K562 (cell line): ENCODE data around the gene NEK2. TPM values are rescaled to one million over a fixed set of nuclear protein-coding genes. Genes with fewer than 3 reads are reported as not detected.

Experiments
- CSDE1 ChIP-seq, 2 experiments: fragments of 450-650 bp; IDR thresholded peaks; 2 replicates each; pipeline ENCODE4 v1.6.1; 2016; ENCODE audit warnings: mild to moderate bottlenecking in 1 of 2
- ELK3 ChIP-seq: fragments of 450-650 bp; formaldehyde crosslinking; IDR thresholded peaks from 2 replicates; pipeline ENCODE4 v1.4.0; 2020; ENCODE audit warnings: mild to moderate bottlenecking
- FOXJ3 ChIP-seq: sonication (generic); formaldehyde crosslinking; IDR thresholded peaks from 2 replicates; pipeline ENCODE4 v1.4.0; 2020; ENCODE audit warnings: mild to moderate bottlenecking, missing genetic modification reagents
- HMG20A ChIP-seq: fragments of 450-650 bp; formaldehyde crosslinking; conservative IDR thresholded peaks from 2 replicates; pipeline ENCODE4 v1.4.0; 2020; ENCODE audit warnings: mild to moderate bottlenecking, mixed read lengths
- MXD1 ChIP-seq: fragments of 250-450 bp; sonication (Bioruptor Pico); IDR thresholded peaks from 2 replicates; pipeline ENCODE4 v1.8.0; 2021; ENCODE audit warnings: borderline replicate concordance, mild to moderate bottlenecking, moderate library complexity; ENCODE audit not compliant: poor library complexity, severe bottlenecking
- SMAD3 ChIP-seq: fragments of 450-650 bp; formaldehyde crosslinking; conservative IDR thresholded peaks from 2 replicates; pipeline ENCODE4 v1.4.0; 2020; ENCODE audit warnings: mild to moderate bottlenecking
- SMARCA4 ChIP-seq: fragments of 450-650 bp; IDR thresholded peaks from 2 replicates; pipeline ENCODE4 v1.6.1; 2016
- TAF7 ChIP-seq: fragments of 450-650 bp; IDR thresholded peaks from 2 replicates; pipeline ENCODE4 v1.6.1; 2016; ENCODE audit warnings: missing genetic modification characterization, missing compliant biosample characterization
- TEAD4 ChIP-seq, 2 experiments: sonication (generic) in 1 of 2; formaldehyde crosslinking in 1 of 2; IDR thresholded peaks; 2 replicates each; pipeline versions ENCODE4 v1.6.1 to v1.8.0; 2012 to 2022; ENCODE audit warnings: borderline replicate concordance in 1 of 2, inconsistent platforms in 1 of 2, low read length in 1 of 2, mild to moderate bottlenecking in 1 of 2, missing genetic modification reagents in 1 of 2
- ZNF449 ChIP-seq: fragments of 250-450 bp; sonication (Bioruptor Pico); IDR thresholded peaks from 2 replicates; pipeline ENCODE4 v1.8.0; 2022; ENCODE audit warnings: moderate library complexity, mild to moderate bottlenecking, inconsistent platforms
- polyA plus RNA-seq, 8 experiments: library from polyadenylated mRNA; depleted of rRNA in 4 of 8; stranded (reverse) in 5 of 8; unstranded in 3 of 8; fragments of >200 nt; fragmentation: Nextera tagmentation in 2 of 8; fragmentation: Illumina TruSeq in 1 of 8; extraction: Ambion mirVana in 2 of 8; extraction: Trizol in 1 of 8; gene quantifications; 2 replicates each; pipeline versions ENCODE4 v1.2.1 to v1.2.3, GENCODE V29; 2011 to 2014; ENCODE audit warnings: inconsistent platforms in 1 of 8, missing spikeins in 1 of 8
- total RNA-seq, 7 experiments: library from RNA; depleted of rRNA in 6 of 7; stranded (reverse); fragments of >200 nt in 6 of 7; fragmentation: Illumina TruSeq in 2 of 7; extraction: Trizol in 2 of 7; gene quantifications; 2 replicates each; pipeline versions ENCODE4 v1.2.1 to v1.2.3, GENCODE V29; 2011 to 2021; ENCODE audit warnings: low replicate concordance in 1 of 7
- TF ChIP-seq, protein P1 (sequence below): fragments of 250-450 bp; sonication (Bioruptor Pico); IDR thresholded peaks from 2 replicates; pipeline ENCODE4 v1.4.0; 2020; ENCODE audit warnings: borderline replicate concordance
- TF ChIP-seq, protein P2 (sequence below), 2 experiments: fragments of 450-650 bp in 1 of 2; sonication (generic) in 1 of 2; formaldehyde crosslinking in 1 of 2; IDR thresholded peaks in 1 of 2; conservative IDR thresholded peaks in 1 of 2; 2 replicates each; pipeline versions ENCODE4 v1.6.1 to v1.8.1; 2016 to 2023; ENCODE audit warnings: mild to moderate bottlenecking in 2 of 2, moderate library complexity in 2 of 2, inconsistent platforms in 1 of 2, missing genetic modification reagents in 1 of 2
- TF ChIP-seq, protein P3 (sequence below), 2 experiments: fragments of 450-650 bp in 1 of 2; IDR thresholded peaks; 2 replicates each; pipeline ENCODE4 v1.6.1; 2011 to 2017; ENCODE audit warnings: low read depth in 2 of 2, antibody characterized with exemption in 1 of 2, borderline replicate concordance in 1 of 2, low read length in 1 of 2, mild to moderate bottlenecking in 1 of 2, mixed read lengths in 1 of 2; ENCODE audit not compliant: control insufficient read depth in 1 of 2

Gene NEK2
- total and polyA plus RNA-seq, 9 of the 15 experiments (the other 6 are each of a cell fraction or from before 2014, with no cell fraction given): 30.0 to 74.7 (median 66.4) TPM

DNA sequence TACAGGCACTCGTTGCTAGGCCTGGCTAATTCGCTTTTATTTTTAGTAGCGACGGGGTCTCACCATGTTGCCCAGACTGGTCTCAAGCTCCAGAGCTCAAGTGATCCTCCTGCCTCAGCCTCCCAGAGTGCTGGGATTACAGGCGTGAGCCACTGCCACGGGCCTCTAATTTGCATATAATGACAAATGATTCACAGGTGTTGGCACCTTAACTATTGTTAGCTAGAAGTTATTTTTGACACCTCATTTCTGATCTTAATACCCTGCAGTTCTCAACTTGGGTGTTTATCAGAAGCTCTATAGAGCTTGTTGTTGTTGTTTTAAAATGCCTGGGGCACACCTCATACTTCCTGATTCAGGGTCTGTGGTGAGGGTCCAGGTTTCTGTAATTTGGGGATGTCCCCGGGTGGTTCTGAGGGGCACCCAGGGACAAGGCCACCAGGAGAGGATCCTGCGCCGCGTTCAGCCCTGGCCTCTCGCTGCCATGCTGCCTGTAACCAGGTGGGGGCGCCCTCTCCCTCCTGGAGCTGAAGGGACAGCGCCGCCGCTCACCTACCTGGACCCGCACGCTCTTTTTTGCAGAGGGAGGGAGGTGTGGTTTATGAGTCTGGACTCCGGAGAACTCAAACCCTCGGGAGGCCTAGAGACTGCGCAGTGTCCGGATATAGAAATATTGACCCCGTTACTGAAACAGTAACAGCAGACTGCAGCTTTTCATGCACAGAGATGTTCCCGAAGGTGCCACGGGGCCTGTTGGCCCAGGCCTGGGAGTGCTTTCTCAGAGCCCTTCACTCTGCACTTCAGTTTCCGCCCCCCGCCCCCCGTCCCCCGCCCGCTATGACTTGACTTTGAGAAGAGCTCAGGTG, 23.0 kb upstream of the NEK2 start (continued):
- peak; percentile 49 for TF ChIP-seq TEAD4 (IDR thresholded peaks at IDR 0.05; ENCODE audit: low read length)
- no peak for TF ChIP-seq TEAD4 (CRISPR knock-in tag; IDR thresholded peaks at IDR 0.05; ENCODE audit: borderline replicate concordance)
- TF ChIP-seq FOXJ3 (CRISPR knock-in tag): no peak
- TF ChIP-seq, protein P1, sequence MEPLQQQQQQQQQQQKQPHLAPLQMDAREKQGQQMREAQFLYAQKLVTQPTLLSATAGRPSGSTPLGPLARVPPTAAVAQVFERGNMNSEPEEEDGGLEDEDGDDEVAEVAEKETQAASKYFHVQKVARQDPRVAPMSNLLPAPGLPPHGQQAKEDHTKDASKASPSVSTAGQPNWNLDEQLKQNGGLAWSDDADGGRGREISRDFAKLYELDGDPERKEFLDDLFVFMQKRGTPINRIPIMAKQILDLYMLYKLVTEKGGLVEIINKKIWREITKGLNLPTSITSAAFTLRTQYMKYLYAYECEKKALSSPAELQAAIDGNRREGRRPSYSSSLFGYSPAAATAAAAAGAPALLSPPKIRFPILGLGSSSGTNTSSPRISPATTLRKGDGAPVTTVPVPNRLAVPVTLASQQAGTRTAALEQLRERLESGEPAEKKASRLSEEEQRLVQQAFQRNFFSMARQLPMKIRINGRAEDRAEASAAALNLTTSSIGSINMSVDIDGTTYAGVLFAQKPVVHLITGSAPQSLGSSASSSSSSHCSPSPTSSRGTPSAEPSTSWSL (CRISPR knock-in tag): no peak
- TF ChIP-seq ZNF449: no peak
- no peak; the same call in 1 of the 2 replicates for TF ChIP-seq ELK3 (CRISPR knock-in tag)
- TF ChIP-seq SMAD3: no peak
- TF ChIP-seq HMG20A (CRISPR knock-in tag): 0 out of 2 replicates have a peak, but pooled peaks have one; percentile 35
- TF ChIP-seq SMARCA4: no peak
- TF ChIP-seq MXD1 (CRISPR knock-in tag): no peak
- TF ChIP-seq, protein P2, sequence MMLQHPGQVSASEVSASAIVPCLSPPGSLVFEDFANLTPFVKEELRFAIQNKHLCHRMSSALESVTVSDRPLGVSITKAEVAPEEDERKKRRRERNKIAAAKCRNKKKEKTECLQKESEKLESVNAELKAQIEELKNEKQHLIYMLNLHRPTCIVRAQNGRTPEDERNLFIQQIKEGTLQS (IDR thresholded peaks at IDR 0.05): no peak
- TF ChIP-seq, protein P2 (CRISPR knock-in tag; conservative IDR thresholded peaks at IDR 0.05): peak; percentile 71; the same call in 1 of the 2 replicates
- no peak for TF ChIP-seq TAF7 (tag)
- TF ChIP-seq, protein P3, sequence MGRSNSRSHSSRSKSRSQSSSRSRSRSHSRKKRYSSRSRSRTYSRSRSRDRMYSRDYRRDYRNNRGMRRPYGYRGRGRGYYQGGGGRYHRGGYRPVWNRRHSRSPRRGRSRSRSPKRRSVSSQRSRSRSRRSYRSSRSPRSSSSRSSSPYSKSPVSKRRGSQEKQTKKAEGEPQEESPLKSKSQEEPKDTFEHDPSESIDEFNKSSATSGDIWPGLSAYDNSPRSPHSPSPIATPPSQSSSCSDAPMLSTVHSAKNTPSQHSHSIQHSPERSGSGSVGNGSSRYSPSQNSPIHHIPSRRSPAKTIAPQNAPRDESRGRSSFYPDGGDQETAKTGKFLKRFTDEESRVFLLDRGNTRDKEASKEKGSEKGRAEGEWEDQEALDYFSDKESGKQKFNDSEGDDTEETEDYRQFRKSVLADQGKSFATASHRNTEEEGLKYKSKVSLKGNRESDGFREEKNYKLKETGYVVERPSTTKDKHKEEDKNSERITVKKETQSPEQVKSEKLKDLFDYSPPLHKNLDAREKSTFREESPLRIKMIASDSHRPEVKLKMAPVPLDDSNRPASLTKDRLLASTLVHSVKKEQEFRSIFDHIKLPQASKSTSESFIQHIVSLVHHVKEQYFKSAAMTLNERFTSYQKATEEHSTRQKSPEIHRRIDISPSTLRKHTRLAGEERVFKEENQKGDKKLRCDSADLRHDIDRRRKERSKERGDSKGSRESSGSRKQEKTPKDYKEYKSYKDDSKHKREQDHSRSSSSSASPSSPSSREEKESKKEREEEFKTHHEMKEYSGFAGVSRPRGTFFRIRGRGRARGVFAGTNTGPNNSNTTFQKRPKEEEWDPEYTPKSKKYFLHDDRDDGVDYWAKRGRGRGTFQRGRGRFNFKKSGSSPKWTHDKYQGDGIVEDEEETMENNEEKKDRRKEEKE (IDR thresholded peaks at IDR 0.05; ENCODE audit: borderline replicate concordance in 1 of 2, control insufficient read depth in 1 of 2, low read depth in 2 of 2, low read length in 1 of 2): no peak
- TF ChIP-seq CSDE1 (IDR thresholded peaks at IDR 0.05): no peak
- TF ChIP-seq, all 486 proteins: peak for 76
